Measurements from ENCODE around the gene CYP2A6.
"Not testable (repeated sequence)": the region's sequence is repeated elsewhere in the genome, so short reads cannot be mapped to it uniquely, and the experiment has no call there.

Gene CYP2A6

DNA sequence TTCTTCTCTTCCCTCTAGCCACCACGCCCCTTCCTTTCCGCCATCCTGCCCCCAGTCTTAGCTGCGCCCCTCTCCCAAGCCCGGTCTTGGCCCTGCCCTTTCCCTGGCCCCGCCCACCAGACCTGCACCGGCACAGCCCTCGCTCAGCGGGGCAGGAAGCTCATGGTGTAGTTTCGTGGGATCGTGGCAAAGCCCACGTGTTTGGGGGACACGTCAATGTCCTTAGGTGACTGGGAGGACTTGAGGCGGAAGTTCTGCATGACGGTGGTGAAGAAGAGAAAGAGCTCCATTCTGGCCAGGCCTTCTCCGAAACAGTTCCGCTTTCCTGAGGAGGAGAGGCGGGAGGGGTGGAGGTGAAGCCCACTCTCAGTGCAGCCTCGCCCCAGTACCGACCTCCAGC, 6.6 kb downstream of the CYP2A6 start:
- not testable (repeated sequence) for DNase-seq

- DNase-seq, result not testable (repeated sequence)
Observed at GRCh38 chr19:40842997-40843652, 7.1 kb downstream of the CYP2A6 start.

DNA sequence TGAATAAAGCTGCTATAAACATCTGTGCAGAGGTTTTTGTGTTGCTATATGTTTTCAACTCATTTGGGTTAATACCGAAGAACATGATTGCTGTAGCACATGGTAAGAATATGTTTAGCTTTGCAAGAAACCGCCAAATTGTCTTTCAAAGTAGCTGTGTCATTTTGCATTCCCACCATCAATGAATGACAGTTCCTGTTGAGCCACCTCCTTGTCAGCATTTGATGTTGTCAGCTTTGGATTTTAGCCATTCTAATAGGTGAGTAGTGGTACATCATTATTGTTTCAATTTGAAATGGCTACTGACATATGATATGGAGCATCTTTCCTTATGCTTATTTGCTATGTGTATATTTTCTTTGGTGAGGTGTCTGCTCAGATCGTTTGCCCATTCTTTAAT, 8.2 kb downstream of the CYP2A6 start:
- not testable (repeated sequence) for DNase-seq

GRCh38 chr19:40838477-40838876, 11.8 kb downstream of the CYP2A6 start:
- not testable (repeated sequence) for DNase-seq

DNA sequence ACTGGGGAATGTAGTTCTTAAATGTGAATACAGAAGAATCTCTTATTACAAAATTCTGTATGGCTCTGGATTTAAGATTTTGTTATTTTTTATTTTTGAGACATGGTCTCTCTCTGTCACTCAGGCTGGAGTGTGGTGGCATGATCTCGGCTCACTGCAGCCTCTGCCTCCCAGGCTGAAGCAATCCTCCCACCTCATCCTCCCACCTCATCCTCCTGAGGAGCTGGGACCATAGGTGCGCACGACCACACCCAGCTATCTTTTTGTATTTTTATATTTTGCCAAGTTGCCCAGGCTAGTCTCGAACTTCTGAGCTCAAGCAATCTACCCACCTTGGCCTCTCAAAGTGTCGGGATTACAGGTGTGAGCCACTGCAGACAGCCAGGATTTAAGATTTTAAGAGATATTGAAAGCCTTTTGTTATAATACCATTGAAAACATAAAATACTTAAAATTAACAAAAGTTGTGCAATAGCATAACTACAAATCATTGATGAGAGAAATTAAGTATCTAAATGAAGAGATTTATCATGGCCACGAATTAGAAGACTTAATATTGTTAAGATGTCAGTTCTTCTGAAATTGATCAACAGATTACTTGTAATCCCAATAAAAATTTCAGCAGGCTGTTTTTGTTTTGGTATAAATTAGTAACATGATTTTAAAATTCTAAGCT, 13.4 kb downstream of the CYP2A6 start:
- DNase-seq, result no peak

- DNase-seq, result not testable (repeated sequence)
Observed at GRCh38 chr19:40833728-40834533, 16.3 kb downstream of the CYP2A6 start.

DNA sequence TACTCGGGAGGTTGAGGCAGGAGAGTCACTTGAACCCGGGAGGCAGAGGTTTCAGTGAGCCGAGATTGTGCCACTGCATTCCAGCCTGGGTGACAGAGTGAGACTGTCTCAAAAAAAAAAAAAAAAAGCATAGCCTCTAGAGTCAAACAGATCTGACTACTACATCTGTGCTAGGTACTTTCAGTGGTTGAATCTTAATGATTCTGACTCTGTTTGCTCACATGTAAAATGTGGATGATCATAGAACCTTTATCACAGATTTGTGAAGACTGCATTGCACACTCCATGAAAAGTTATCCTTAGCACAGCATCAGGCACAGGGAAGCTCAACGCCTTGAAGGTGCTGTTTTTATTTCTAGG, 17.8 kb downstream of the CYP2A6 start:
- not testable (repeated sequence) for DNase-seq

GRCh38 chr19:40831502-40832430, 18.5 kb downstream of the CYP2A6 start:
- no peak for DNase-seq

DNA sequence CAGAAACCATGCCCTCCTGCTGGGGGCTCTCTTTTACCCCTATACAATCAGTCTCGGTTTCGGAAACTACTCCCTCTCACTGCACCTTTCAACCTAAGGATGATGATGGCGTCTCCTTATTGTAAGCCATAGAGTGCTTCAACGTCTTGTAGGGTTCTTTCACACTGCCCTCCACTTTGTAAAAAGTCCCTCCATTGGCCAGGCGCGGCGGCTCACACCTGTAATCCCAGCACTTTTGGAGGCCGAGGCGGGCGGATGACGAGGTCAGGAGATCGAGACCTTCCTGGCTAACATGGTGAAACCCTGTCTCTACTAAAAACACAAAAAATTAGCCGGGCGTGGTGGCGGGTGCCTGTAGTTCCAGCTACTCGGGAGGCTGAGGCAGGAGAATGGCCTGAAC, 19.5 kb downstream of the CYP2A6 start:
- not testable (repeated sequence) for DNase-seq

- DNase-seq, result no peak
Observed at GRCh38 chr19:40829205-40829604, 21.0 kb downstream of the CYP2A6 start.

GRCh38 chr19:40827386-40828247, 22.6 kb downstream of the CYP2A6 start:
- no peak for DNase-seq

GRCh38 chr19:40826699-40827385, 23.4 kb downstream of the CYP2A6 start:
- not testable (repeated sequence) for DNase-seq

DNA sequence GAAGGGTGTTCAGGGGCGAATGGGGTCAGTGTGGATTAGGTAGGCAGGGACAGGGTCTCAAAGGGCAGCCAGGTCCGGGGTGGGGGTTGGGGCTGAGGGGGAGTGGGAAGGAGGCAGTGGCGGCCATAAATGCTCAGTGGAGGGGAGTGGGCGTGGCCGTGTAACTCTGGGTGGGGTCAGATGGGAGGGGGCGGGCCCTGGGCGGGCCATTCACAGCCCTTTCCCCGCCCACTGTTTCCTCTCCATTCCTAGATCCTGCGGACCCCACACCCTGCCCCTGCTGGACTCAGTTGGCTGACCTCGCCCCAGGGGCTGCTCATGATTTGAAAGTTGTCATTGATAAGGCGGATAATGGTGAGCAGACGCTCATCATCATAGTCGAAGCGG, 23.9 kb downstream of the CYP2A6 start:
- not testable (repeated sequence) for DNase-seq

- DNase-seq, result not testable (repeated sequence)
Observed at GRCh38 chr19:40825460-40826095, 24.7 kb downstream of the CYP2A6 start.

DNA sequence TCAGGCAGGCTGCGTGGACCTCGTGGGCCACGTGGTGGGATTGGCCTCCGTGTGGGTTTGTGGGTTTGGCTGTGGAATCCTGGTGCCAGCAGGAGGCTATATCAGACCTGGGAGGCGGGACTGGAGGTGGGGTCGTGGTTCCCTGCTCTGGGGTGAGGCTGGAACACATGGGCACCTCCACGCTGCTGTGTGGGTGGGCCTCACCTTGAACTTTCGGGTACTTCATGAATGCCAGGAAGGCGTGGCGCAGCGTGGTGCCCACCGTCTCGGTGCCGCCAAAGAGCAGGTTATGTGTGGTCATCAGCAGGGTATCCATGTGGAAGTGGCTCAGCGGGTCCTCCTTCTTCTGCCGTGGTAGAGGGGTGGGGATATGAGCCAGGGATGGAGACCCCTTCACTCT, 25.3 kb downstream of the CYP2A6 start:
- DNase-seq, result not testable (repeated sequence)

- DNase-seq, result not testable (repeated sequence)
Observed at GRCh38 chr19:40822704-40823553, 27.3 kb downstream of the CYP2A6 start.

- no peak for DNase-seq
Observed at GRCh38 chr19:40822161-40822560, 28.1 kb downstream of the CYP2A6 start.

GRCh38 chr19:40819479-40820234, 30.6 kb downstream of the CYP2A6 start:
- DNase-seq, result not testable (repeated sequence)

All from NCI-H187 treated with DMSO at 0.1 percent for 48 hours (cell line).